GM21786 (cell line): ENCODE results near the gene PHF12.

Experiments
- ATAC-seq: cut with Tn5 transposase; IDR thresholded peaks from one replicate; pipeline ENCODE4 v1.9.1; 2021; ENCODE audit not compliant: unreplicated experiment

PHF12 gene

DNA sequence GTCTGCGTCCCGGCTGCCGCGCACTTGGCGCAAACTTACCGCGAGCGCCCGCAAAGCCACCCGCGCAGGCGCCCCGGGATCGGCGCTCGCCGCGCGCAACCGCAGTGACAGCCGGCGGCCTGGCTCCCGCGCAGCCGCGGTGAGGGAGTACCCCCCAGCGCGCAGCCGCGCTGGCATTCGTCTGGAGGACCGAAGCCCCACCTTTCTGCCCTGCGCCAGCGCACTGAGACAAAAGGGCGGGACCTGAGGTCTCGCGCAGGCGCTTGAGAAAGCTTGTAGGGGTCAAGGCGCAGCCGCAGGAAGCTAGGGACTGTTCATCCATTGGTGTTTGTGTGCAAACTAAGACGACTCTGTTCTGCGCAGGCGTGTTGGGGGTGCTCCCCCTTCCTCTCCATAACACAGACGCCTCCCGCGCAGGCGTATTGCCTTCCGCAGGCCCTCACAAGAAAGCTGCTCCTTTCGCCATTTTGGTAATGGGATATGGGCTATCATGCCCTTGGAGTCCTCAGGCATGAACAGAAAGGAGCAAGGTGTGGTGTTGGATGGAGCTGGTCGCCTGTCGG is at the start of gene PHF12:
PHF12 (minus strand) TSS at position 91 of the 563 bp plus-strand sequence. CDS start 558 bp downstream, outside the sequence.
- peak; percentile 49 for ATAC-seq

DNA sequence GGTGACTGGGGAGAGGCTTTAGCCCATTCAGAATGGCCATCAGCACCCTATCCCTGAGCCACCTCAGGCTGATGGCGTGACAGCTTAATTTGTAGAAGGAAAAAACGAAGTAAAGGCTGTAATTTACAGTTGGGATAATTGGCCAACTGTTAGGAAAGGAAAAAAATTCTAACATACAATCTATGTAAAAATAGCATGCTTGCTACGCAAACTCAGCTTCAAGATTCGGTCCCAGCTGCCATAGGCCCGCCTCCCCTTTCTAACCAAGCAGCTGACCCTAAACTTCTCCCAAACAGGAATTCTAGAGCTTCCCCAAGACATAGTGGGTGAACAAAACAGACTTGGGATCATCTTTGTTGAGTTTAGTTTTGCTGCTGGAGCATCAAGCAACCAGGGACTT is 49.7 kb upstream of the PHF12 start:
- ATAC-seq = no peak

DNA sequence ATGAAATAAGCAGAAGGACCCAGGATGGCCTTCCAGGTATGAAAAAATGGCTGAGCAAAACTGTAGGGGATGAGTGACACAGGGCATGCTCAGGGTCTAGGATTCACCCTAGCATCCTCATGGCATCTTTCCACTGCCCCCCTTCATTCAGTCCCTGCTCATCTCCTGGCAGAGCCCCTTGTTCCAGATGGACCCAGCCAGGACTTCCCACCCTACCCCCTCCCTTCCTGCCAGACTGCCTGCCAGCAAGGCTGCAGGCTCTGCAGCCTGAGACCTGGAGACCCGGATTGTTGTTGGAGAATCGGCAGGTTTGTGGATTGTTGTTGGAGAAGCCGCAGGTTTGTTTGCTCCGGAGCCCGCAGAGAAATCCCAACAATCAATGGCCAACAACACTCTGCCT is 47.9 kb upstream of the PHF12 start:
- ATAC-seq = no peak

DNA sequence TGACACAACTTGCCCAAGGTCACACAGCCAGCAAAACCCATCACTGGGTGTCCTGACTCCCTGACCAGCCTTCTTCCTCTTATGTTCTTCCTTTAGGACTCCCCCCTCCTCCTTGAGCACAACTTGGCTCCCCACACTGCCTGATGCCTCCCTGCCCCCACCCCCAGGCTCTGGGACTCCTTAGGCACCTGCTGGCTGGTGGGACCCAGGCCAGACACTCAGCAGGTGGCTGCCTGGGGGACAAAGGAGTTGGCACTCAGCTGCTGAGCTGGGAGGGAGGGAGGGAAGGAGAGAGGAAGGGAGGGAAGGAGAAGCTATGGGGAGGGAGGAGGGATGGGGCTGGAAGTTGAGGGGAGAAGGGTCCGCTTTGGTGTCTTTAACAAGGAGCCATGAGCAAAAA is 46.5 kb upstream of the PHF12 start:
- ATAC-seq = no peak

DNA sequence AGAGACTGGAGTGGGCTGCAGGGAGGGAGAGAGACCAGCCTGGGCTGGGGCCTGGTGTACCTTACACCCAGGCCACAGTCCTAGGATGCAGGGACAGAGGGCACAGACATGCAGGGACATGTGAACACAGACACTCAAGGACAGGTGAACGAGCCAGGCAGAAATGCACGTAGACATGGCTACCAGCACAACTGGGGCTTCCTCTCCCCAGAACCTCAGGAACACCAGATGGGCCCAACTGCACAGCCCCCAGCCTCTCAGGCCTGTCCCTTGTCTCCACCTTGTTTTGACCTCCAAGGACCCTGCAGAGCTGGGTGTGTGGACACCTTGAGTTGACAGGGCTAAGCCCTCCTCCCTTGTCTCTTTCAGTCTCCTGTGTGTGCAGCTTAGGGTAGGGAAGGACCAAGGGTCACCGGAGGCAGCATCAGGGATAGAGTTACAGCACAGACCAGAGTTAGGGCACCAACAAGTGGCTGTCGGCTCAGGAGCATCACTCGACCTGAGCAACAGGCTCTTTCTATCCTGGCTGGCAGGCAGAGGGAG is 45.3 kb upstream of the PHF12 start:
- no peak for ATAC-seq

DNA sequence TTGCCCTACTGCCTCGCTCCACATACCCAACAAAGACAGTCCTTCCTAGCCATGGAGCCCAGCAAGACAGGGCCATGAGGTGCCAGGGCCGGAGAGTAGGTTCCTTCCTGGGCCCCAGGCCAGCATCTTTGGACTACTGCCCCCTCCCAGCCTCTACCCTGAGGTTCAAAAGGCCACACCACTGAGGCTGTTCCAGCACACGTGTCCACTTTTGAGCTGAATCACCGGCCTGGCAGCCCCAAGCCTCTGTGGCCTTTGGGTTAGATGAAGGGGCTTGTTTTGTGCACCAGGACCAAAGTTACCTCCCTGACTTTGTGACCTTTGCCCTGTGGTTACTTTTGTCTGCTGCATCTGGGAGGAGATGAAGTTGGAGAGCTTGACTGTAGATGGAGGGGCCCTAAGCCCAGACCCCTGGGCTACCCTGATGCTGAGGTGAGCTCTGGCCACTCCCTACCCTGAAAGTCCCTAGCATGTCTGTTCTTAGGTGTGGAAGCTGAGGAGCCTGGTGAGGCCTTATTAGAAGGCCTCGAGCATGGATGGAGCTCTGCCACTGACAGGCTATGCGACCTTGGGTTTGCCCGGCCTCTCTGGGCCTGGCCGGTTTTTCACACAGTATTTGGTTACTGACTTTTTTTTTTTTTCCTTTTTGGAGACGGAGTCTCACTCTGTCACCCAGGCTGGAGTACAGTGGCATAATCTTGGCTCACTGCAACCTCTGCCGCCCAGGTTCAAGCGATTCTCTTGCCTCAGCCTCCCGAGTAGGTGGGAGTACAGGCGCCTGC is 42.5 kb upstream of the PHF12 start:
- ATAC-seq = no peak

DNA sequence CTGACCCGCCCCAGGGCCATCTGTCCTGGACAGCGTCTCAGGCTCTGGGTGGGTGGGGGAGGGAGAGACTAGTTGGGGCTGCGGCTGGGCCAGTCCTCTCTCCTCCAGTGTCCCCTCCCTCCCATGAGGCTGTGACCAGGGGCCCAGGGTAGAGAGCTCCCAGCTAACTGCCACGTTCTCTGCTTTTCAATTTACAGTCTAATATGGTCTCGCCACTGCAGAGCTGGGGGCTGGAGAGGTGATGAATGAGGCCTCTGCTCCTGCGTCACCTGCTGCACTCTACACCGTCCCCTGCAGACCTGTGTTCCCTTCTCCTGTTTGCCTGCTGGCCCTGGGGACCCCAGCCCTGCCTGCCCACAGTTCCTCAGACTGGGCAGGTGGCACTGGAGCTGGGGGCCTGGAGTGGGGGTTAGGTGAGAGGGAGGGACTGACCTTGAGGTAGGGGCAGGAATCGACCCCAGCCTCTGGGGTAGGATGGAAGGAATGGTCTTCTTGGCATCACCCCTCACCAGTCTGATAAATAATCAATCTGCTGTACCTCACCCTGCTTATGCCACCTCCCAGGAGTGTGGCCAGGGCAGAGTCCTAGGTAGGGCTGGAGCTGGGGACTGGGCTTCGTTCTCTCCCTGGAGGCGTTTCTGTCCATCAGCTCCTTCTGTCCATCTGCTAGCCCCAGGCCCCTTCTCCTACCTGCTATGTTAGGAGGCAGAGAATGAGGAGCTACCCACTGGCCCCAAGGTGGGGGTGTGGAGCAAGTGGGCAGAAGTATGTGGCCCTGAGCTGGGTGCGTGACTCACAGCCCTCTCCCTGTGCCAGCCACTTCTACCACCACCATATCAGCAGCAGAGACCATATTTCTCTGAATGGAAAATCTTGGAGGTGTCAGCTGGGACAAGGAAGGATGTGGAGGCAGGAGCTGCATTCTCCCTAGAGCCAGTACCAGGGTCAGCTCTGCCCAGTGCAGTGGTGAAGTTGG is 41.6 kb upstream of the PHF12 start:
- no peak for ATAC-seq

DNA sequence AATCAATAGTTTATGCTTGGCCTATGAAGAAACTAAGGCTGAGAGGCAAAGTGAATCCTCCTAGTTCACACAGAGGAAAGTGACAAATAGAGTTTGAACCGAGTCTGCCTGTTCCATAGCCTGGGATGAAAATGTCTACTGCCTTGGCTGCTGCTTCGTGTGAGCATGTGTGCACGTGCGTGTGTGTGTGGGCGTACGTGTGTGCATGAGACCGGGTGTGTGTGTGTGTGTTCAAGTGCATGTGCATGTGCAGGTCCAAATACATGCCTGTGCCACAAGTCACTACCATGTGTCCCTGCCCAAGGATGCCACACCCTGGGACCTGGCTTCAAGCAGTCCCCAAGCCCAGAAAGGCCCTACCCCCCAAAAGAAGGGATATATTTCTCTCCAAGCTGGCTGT is 40.9 kb upstream of the PHF12 start:
- ATAC-seq = no peak

DNA sequence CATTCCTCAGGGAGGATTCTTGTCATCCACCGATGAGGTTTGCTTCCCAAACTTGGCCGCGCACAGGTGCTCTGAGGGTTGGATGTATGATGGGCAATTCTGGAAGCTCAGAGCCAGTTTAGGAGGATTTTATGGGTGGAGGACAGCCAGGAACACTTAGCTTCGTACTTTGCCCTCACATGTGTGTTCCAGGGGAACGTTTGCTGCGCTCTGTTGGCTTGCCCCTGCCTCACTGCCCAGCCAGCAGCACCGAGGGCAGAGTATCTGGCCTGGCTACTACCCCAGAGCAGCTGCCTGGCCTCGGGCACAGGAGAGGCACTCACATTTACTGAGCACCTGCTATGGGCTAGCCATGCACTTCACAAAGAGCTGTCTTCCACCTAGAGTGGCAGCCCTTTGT is 40.5 kb upstream of the PHF12 start:
- ATAC-seq = no peak

DNA sequence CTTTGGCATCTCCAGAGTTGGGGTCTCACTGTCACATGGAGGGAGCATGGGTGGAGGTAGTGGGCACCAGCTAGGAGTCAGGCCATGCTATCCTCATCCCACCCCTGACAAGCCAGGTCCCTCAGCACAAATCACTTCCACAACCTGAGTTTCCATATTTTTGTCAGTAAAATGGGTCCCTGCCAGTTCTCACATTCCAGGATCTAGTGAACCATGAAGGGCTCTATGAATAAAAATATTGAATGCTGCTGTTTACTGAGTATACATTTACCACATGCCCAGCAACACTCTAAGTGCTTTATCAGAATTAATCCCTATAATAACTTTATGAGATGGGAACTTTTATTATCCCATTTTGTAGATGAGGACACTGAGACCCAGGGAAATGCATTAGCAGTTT is 37.7 kb upstream of the PHF12 start:
- no peak for ATAC-seq

DNA sequence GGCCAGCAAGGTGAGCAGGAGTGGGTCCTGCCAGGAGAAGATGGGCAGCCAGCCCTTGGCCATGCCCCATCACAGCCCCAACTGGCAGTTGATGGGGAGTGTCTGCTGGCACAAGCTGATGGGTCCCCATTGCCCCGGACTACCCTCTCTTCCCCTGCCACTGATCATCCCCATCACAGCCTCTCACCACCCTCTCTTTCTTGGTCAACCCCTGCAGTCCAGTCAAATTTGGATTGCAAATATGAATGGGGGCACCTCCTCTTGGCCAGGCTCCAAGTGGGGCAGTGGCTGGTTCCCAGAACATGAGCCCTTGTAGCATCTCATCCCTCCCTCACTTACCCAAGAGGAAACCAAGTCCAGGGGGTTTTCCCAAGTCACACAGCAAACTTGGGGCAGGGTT is 37.2 kb upstream of the PHF12 start:
- ATAC-seq = no peak

DNA sequence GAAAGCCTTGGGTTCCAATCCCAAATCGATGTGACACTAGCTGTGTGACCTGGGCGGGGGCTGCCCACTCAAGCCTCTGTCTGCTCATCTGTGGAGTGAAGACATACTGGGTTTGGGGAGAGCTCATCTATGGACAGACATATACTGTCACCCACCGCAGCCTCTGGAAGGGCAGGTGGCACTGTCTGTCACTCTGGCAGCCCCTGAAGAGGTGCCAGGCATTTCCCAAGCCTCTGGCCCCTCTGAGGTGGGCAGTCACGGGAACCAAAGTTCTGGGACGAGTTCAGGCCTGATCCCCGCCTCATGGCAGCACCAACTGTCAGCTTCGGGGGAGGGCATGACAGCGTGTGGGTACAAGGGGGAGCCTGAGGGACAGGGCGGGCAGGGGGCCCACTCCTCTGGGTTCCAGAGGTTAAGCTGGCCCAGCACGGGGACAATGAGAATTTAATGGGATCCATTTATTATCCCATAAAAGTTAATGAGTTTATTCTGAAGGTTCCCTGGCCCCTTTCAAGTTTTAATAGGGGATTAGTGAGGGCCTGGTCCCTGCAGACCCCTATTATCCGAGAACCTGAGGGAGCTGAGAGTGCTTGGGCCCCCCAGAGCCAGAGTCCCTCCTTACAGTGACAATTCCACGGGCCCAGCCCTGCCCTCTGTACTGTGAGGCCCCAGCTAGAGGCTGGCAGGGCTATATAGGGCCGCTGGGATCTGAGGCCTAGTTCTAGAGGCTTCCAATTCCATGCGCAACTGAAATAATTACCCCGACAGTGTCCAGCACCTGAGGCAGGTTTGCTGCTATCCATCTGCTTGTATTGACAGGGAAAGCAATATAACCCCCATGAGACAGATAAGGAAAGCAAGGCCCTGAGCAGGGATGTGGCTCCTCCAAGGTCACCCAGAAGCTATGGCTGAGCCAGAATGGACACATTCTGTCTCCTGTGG is 35.7 kb upstream of the PHF12 start:
- no peak for ATAC-seq

DNA sequence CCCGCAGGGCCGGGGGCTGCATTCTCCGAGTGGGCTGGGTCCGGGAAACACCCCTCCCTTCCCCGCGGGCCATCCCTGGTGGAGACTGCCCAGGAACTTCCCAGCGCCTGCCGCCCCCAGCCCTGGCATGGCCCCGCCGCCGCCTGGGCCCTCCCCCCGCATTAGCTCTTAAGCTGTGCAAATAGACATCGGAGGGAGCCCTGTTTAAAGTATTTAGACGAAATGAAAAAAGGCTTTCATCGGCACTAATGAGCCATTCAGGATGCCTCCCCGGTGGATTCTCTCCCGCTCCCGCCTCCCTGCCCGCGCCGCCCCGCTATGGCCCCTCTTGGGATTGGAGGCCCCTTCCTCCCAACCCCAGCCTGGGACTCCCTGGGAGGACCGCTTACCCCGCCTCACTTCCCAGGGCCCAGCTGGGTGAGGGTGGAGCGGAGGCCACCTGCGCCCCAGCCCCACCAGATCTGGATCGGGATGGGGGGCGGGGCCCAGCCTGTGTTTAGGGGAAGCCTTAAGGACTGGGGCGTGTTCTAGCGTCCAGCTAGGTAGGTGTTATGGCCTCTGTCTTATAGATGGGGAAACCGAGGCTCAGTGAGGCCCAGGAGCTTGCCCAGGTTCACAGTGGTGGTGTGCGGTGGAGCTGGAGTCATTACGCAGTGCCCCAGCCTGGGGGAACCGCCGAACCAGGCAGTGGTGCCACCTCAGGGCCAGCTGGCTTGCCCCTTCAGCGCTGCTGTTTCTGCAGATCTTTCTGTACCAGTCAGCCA is 34.8 kb upstream of the PHF12 start:
- ATAC-seq = no peak

DNA sequence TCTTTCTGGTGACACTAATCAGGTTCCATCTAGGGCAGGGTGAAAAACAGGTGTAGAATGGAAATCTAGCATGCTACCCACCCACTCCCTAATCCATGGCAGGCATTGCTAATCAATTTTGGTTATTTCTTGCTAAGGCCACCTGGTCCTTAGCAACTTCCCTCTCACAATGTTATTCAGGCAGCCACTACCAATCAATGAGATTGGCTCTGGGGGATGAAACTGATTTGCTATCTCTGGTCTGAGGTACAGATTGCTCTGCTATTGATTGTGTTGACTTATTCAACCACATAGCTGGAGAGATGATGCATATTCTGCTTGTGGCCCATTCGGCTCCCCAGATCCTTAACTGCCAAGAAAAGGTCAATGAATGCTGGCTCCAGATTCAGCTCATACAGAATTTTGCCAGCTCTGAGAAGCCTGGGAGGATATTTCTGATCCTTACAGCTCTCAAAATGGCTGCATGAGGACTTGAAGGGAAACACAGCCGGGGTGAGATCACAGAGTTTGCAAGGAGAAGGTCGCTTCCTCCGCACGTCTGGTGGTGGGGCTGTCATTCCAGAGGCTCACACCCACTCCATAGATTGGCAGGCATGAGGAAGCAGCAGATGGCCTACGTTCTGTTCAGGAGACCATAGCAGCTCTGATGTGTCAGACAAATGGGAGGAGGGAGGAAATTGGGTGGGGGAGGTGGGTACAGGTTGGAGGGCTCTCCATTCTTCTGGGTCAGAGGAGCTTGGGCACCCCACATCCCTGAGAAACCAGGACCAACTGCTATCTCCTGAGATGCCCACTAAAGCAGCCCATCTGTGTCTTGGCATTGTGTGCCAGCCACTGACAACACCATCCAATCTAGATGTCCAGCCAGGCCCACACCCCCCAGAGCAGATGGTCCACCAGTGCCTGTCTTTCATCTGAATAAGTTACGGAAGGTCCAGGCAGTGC is 32.2 kb upstream of the PHF12 start:
- no peak for ATAC-seq

DNA sequence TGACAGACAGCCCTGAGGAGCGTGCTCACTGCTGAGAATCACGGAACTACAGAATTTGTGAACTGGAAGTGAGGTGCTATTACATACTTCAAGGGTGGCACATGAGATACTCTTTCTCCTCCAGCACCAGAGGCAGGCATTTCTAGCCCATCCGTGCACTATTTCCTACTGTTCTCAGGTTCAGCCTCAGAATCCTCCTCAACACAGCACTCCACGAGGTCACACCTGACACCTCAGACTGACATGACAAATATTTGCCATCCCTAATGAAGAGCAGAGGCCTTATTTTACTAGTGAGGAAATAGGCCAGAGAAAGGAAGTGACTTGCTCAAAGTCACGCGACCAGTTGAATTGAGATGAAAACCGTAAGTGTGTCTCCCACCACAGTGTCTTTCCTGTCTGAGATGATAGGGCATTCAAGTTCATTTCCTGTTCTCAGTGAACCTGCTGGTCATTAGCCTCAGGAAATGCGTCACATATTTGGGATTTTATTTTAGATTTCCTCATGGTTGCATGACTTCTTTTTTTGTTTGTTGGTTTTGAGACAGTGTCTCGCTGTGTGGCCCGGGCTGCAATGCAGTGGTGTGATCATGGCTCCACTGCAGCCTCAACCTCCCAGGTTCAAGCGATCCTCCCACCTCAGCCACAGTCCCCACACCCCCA is 30.9 kb upstream of the PHF12 start:
- ATAC-seq = no peak

DNA sequence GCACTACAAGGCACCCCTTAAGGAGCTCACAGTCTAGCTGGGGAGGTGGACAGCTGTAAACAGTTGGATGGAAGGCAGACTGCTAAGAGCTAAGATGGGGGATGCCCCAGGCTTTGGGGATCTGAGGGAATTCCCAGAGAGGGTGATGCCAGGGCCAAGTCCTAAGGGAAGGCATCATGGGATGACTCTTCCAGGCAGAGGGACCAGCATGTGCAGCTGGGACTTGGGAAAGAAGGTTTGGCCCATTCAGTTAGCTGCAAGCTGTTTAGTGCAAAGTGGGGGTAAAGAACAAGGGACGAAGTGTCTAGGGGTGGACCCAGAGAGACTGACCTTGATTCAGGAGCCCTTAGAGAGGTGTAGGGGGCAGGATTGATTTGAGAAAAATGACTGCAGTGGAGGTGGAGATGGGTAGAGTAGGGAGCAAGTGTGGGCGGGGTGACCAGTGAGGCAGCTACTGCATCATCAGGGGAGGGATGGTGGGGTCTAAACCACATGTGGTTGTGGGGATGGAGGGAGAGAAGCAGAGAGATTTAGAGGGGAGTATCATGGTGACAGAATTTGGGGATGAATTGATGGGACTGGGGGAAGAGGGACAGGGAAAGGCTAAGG is 27.1 kb upstream of the PHF12 start:
- ATAC-seq = no peak

DNA sequence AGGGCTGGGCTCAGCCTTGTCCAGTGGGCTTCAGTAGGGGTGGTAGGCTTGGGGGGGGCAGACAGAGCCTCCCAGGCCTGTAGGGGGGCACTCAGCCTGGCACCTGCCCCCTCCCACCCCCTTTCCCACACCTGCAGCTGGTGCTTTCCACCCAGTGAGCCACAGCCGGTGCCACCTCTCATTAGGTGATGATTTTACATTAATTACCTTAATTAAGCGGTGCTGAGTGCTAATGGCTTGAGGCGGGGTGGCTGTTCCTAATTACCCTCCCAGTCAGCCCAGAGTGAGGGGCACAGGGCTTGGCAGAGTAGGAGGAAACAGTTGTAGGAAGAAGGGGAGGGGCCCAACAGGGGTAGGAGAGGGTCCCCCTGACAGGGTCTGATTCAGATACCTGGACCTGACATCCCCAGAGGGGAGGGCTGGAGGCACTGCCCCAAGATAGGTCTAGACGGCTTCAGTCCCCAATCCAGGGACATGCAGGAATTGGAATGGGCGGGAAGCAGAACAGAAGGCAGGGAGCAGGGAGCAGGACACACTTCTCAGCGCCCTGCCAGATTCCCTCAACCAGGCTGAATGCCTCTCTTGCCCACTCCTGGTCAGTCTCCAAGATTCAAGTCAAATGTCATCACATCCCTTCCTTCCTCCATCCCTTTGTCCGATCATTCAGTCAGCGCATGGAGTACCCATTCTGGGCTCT is 26.5 kb upstream of the PHF12 start:
- no peak for ATAC-seq
